Esophagus squamous epithelium (tissue), 4 donors: ENCODE results near the gene FRMPD2.

ENCODE experiments used
- POLR2A ChIP-seq, 4 donors: fragments of 450-650 bp; IDR thresholded peaks; one replicate each; pipeline ENCODE4 v1.6.1; 2017; ENCODE audit warnings: antibody characterized with exemption in 4 of 4, mild to moderate bottlenecking in 4 of 4, moderate library complexity in 3 of 4
- TF ChIP-seq, protein P1 (sequence below), 6 experiments: fragments of 450-650 bp in 4 of 6; fragments of 200-600 bp in 2 of 6; sonication (generic) in 2 of 6; IDR thresholded peaks; one replicate each; pipeline ENCODE4 v1.5.1; 2016 to 2019; ENCODE audit warnings: antibody characterized with exemption in 6 of 6, mild to moderate bottlenecking in 4 of 6, moderate library complexity in 4 of 6

DNA sequence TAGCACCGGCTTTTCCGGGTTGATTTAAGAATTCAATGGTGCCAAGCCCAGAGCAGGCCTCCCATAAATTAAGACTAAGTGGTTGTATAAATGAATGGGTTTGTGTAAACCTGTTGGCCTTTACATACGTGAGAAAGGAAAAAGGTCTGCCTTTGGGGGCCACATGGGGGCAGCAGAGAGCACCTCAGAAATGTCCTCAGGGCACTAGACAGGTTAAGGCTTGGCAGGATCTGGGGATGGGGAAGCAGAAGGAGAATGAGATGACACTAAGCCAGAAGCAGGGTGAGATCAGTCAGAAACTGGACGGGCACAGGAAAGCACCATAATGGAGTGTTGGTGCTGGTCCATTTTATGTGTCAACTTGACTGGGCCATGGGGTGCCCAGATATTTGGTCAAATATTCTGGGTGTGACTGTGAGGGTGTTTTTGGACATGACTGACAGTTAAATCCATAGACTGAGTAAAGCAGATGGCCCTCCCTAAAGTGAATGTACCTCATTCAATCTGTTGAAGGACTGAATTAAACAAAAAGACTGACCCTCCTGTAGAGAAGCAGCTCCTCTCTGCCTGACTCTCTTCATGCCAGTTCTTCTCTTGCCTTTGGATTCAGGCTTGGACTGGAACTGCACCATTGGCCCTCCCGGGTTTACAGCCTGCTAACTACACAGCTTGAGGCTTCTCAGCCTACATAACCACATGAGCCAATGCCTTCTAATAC, 58.9 kb downstream of the FRMPD2 start:
- TF ChIP-seq, protein P1, sequence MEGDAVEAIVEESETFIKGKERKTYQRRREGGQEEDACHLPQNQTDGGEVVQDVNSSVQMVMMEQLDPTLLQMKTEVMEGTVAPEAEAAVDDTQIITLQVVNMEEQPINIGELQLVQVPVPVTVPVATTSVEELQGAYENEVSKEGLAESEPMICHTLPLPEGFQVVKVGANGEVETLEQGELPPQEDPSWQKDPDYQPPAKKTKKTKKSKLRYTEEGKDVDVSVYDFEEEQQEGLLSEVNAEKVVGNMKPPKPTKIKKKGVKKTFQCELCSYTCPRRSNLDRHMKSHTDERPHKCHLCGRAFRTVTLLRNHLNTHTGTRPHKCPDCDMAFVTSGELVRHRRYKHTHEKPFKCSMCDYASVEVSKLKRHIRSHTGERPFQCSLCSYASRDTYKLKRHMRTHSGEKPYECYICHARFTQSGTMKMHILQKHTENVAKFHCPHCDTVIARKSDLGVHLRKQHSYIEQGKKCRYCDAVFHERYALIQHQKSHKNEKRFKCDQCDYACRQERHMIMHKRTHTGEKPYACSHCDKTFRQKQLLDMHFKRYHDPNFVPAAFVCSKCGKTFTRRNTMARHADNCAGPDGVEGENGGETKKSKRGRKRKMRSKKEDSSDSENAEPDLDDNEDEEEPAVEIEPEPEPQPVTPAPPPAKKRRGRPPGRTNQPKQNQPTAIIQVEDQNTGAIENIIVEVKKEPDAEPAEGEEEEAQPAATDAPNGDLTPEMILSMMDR (IDR thresholded peaks at IDR 0.05) = peak in 5 of 6 experiments; percentile 44 to 76 (median 58)
- no peak for TF ChIP-seq POLR2A (IDR thresholded peaks at IDR 0.05)
